Activated CD8-positive, alpha-beta T cell treated with anti-CD3 and anti-CD28 coated beads, Interleukin-2, amount 10 ng/mL, durations not matched to agents 7 days and 5 days (primary cell): ENCODE results near the gene PPIE. TPM values are rescaled to one million over a fixed set of nuclear protein-coding genes. Genes with fewer than 3 reads are reported as not detected.
"Not testable (repeated sequence)": the region's sequence is repeated elsewhere in the genome, so short reads cannot be mapped to it uniquely, and the experiment has no call there.

ENCODE experiments used
- ATAC-seq: fragments of 150-1000 bp; cut with Tn5 transposase; one replicate; pipeline ENCODE4 v1.10.0; 2021; ENCODE audit warnings: moderate library complexity
- CTCF ChIA-PET: fragments of 350-600 bp; sonication (Branson Sonifier 250); formaldehyde crosslinking; loops from one replicate; lab custom pipeline; 2021; ENCODE audit warnings: antibody characterized with exemption; lab: Charles Lee
- POLR2A ChIA-PET: fragments of 350-600 bp; sonication (Branson Sonifier 250); formaldehyde crosslinking; loops from one replicate; lab custom pipeline; 2021; ENCODE audit warnings: antibody characterized with exemption; lab: Charles Lee
- DNase-seq: peaks from one replicate; pipeline ENCODE4 v3.0.0-alpha.2; 2020
- H3K27ac Mint-ChIP-seq: one replicate; pipeline ENCODE4 v1.8.0; 2021; ENCODE audit warnings: mild to moderate bottlenecking, mixed read lengths
- H3K27me3 Mint-ChIP-seq: one replicate; pipeline ENCODE4 v1.8.0; 2021; ENCODE audit warnings: low read depth, mixed read lengths
- H3K36me3 Mint-ChIP-seq: one replicate; pipeline ENCODE4 v1.8.0; 2021; ENCODE audit warnings: low read depth, mixed read lengths
- H3K4me1 Mint-ChIP-seq: one replicate; pipeline ENCODE4 v1.8.0; 2021; ENCODE audit warnings: low read depth, mixed read lengths
- H3K4me3 Mint-ChIP-seq: one replicate; pipeline ENCODE4 v1.8.0; 2021; ENCODE audit warnings: mild to moderate bottlenecking, mixed read lengths
- H3K9me3 Mint-ChIP-seq: one replicate; pipeline ENCODE4 v1.8.0; 2022; ENCODE audit warnings: mixed read lengths; ENCODE audit not compliant: insufficient read depth
- total RNA-seq, 2 experiments: library from RNA; stranded (reverse); gene quantifications; one replicate each; pipeline ENCODE4 v1.2.3, GENCODE V29; 2021

Gene PPIE
- total RNA-seq, 2 experiments from 2014 or later: 60.9 to 64.7 TPM

- POLR2A ChIA-PET: interaction anchor here (0.6 to 1.0 kb wide), 3 partner anchors 60 to 97 kb away, joined by 3 to 4 read pairs (median 4); partner anchors contain the start of gene PPIE
- H3K4me1 Mint-ChIP-seq: peaks cover 11% of the 10 kb centered on the region
- not testable (repeated sequence) for H3K36me3 Mint-ChIP-seq, H3K27me3 Mint-ChIP-seq, H3K9me3 Mint-ChIP-seq
- H3K4me3 Mint-ChIP-seq: peak overlapping the region; percentile 49
- DNase-seq: peak; percentile 88
- ATAC-seq: peak; percentile 99
- CTCF ChIA-PET: interaction anchor here (0.6 to 8.0 kb wide), 30 partner anchors 10 to 444 kb away, joined by 3 to 52 read pairs (median 3); partner anchors contain the start of genes BMP8B, HPCAL4 and PPIE
- H3K27ac Mint-ChIP-seq: peak overlapping the region; percentile 82
Measured at GRCh38 chr1:39798859-39799769, 60.4 kb downstream of the PPIE start.

- POLR2A ChIA-PET: interaction anchor here (0.7 to 0.8 kb wide), 2 partner anchors 90 to 179 kb away, joined by 3 read pairs; no protein-coding TSS in a partner anchor
- no peaks in the 10 kb centered on the region for H3K9me3 Mint-ChIP-seq
- peaks cover 11% of the 10 kb centered on the region for H3K4me1 Mint-ChIP-seq
- CTCF ChIA-PET: interaction anchor here (0.6 to 8.0 kb wide), 28 partner anchors 11 to 445 kb away, joined by 3 to 52 read pairs (median 3); partner anchors contain the start of genes BMP8B and HPCAL4
- H3K4me3 Mint-ChIP-seq: peak overlapping the region; percentile 49
- H3K27ac Mint-ChIP-seq: peak overlapping the region; percentile 82
- peak; percentile 75 for ATAC-seq
- H3K27me3 Mint-ChIP-seq: peaks cover 6% of the 10 kb centered on the region
- H3K36me3 Mint-ChIP-seq: no peaks in the 10 kb centered on the region
- DNase-seq: peak; percentile 73
Measured at GRCh38 chr1:39799770-39800470, 61.2 kb downstream of the PPIE start.

- DNase-seq (no peak), ATAC-seq (no peak)
- Mint-ChIP-seq H3K27me3 (peaks cover 9% of the 10 kb centered on the region), H3K9me3 (no peaks in the 10 kb centered on the region), H3K36me3 (no peaks in the 10 kb centered on the region), H3K4me1 (peaks cover 11% of the 10 kb centered on the region), H3K4me3 (no peak overlapping the region), H3K27ac (no peak overlapping the region)
- ChIA-PET CTCF (interaction anchor here (0.6 to 8.0 kb wide), 26 partner anchors 10 to 445 kb away, joined by 3 to 52 read pairs (median 3); partner anchors contain the start of genes BMP8B and HPCAL4), POLR2A (interaction anchor here (0.7 to 0.8 kb wide), 2 partner anchors 89 to 179 kb away, joined by 3 read pairs; no protein-coding TSS in a partner anchor)
Measured at GRCh38 chr1:39800471-39800835, 61.8 kb downstream of the PPIE start.

- peaks cover 11% of the 10 kb centered on the region for H3K4me1 Mint-ChIP-seq
- no peak overlapping the region for H3K4me3 Mint-ChIP-seq
- ChIA-PET CTCF (interaction anchor here (8.0 kb wide), 1 partner anchor 195 kb away, joined by 52 read pairs; no protein-coding TSS in a partner anchor), POLR2A (no interaction called here)
- no peak overlapping the region for H3K27ac Mint-ChIP-seq
- no peaks in the 10 kb centered on the region for H3K36me3 Mint-ChIP-seq
- DNase-seq (no peak), ATAC-seq (no peak)
- H3K27me3 Mint-ChIP-seq: peaks cover 8% of the 10 kb centered on the region
- no peaks in the 10 kb centered on the region for H3K9me3 Mint-ChIP-seq
Measured at GRCh38 chr1:39802496-39803260, 64.0 kb downstream of the PPIE start.

GRCh38 chr1:39805385-39805784 is 66.7 kb downstream of the PPIE start:
- no peak overlapping the region for H3K27ac Mint-ChIP-seq

GRCh38 chr1:39808784-39809517 is 70.3 kb downstream of the PPIE start:
- ATAC-seq (no peak), DNase-seq (no peak)
- Mint-ChIP-seq H3K4me3 (no peak overlapping the region), H3K27me3 (peaks cover 9% of the 10 kb centered on the region), H3K9me3 (no peaks in the 10 kb centered on the region), H3K36me3 (no peaks in the 10 kb centered on the region), H3K4me1 (no peaks in the 10 kb centered on the region), H3K27ac (no peak overlapping the region)
- ChIA-PET CTCF (interaction anchor here (1.4 kb wide), 1 partner anchor 10 kb away, joined by 3 read pairs; no protein-coding TSS in a partner anchor), POLR2A (no interaction called here)

More at GRCh38 chr1:39805385-39805784, 66.7 kb downstream of the PPIE start:
- DNase-seq (no peak), ATAC-seq (no peak)
- Mint-ChIP-seq H3K4me3 (no peak overlapping the region), H3K9me3 (no peaks in the 10 kb centered on the region), H3K27me3 (peaks cover 8% of the 10 kb centered on the region), H3K36me3 (no peaks in the 10 kb centered on the region), H3K4me1 (no peaks in the 10 kb centered on the region)
- POLR2A ChIA-PET: no interaction called here
- CTCF ChIA-PET: interaction anchor here (1.0 kb wide), 1 partner anchor 97 kb away, joined by 3 read pairs; the partner anchor contains the start of gene MYCL

- Mint-ChIP-seq H3K27ac (no peak overlapping the region), H3K27me3 (peaks cover 13% of the 10 kb centered on the region), H3K9me3 (no peaks in the 10 kb centered on the region), H3K4me1 (peaks cover 7% of the 10 kb centered on the region), H3K4me3 (no peak overlapping the region), H3K36me3 (no peaks in the 10 kb centered on the region)
- DNase-seq: no peak
- ChIA-PET CTCF (no interaction called here), POLR2A (no interaction called here)
- ATAC-seq: no peak
Measured at GRCh38 chr1:39812913-39813312, 74.2 kb downstream of the PPIE start.

Other genes starting within 250 kb of the PPIE start
- under 1 TPM in 1 of 2 experiments, not detected in 1; 0.16 TPM for gene BMP8A, start 247.2 kb upstream of the PPIE start, total RNA-seq
- gene PABPC4, start 162.1 kb upstream of the PPIE start, total RNA-seq: 100 to 1,000 TPM; 199 to 207 TPM
- gene HEYL, start 99.2 kb upstream of the PPIE start, total RNA-seq: not detected
- not detected for gene NT5C1A, start 66.8 kb upstream of the PPIE start, total RNA-seq
- gene HPCAL4, start 47.4 kb upstream of the PPIE start, total RNA-seq: under 1 TPM; 0.47 to 0.55 TPM
- under 1 TPM; 0.32 to 0.47 TPM for gene OXCT2, start 32.5 kb downstream of the PPIE start, total RNA-seq
- gene BMP8B, start 50.0 kb downstream of the PPIE start, total RNA-seq: under 1 TPM; 0.08 to 0.26 TPM
- 10 to 100 TPM; 18.2 to 18.8 TPM for gene TRIT1, start 144.6 kb downstream of the PPIE start, total RNA-seq
- not detected for gene MYCL, start 163.0 kb downstream of the PPIE start, total RNA-seq
- gene MFSD2A, start 216.3 kb downstream of the PPIE start, total RNA-seq: 1 to 10 TPM; 4.1 TPM